Hematopoietic multipotent progenitor cell treated with erythropoietin and hydrocortisone succinate and interleukin-3 and kit ligand, for 17 days (in vitro differentiated cells): ENCODE results near the gene FCMR.

Experiments used
- DNase-seq: peaks from one replicate; pipeline ENCODE4 v3.0.0-alpha.2; 2015; ENCODE audit warnings: low spot score

FCMR gene

GRCh38 chr1:206923009-206923960, 1.5 kb upstream of the FCMR start:
- DNase-seq, result no peak

- DNase-seq, result no peak
These were observed 783 bp upstream of the FCMR start for GRCh38 chr1:206922524-206922923.

GRCh38 chr1:206918076-206918475, 3.7 kb downstream of the FCMR start:
- no peak for DNase-seq

GRCh38 chr1:206916000-206916709, 5.6 kb downstream of the FCMR start:
- no peak for DNase-seq

GRCh38 chr1:206915030-206915735, 6.6 kb downstream of the FCMR start:
- no peak for DNase-seq

- DNase-seq, result no peak
These were observed 7.8 kb downstream of the FCMR start for GRCh38 chr1:206913766-206914537.

GRCh38 chr1:206912445-206913095, 9.2 kb downstream of the FCMR start:
- peak; percentile 78 for DNase-seq

GRCh38 chr1:206911064-206911663, 10.6 kb downstream of the FCMR start:
- DNase-seq, result peak; percentile 50

- no peak for DNase-seq
These were observed 11.8 kb downstream of the FCMR start for GRCh38 chr1:206909883-206910318.

GRCh38 chr1:206909161-206909882, 12.4 kb downstream of the FCMR start:
- no peak for DNase-seq

- no peak for DNase-seq
These were observed 13.7 kb downstream of the FCMR start for GRCh38 chr1:206908038-206908437.

GRCh38 chr1:206907304-206907991, 14.3 kb downstream of the FCMR start:
- no peak for DNase-seq

GRCh38 chr1:206905295-206906164, 16.2 kb downstream of the FCMR start:
- DNase-seq, result no peak

- DNase-seq, result no peak
These were observed 17.2 kb downstream of the FCMR start for GRCh38 chr1:206904423-206905142.

- DNase-seq, result no peak
These were observed 18.1 kb downstream of the FCMR start for GRCh38 chr1:206903687-206904086.

GRCh38 chr1:206902702-206903101, 19.0 kb downstream of the FCMR start:
- no peak for DNase-seq

- no peak for DNase-seq
These were observed 19.8 kb downstream of the FCMR start for GRCh38 chr1:206901944-206902343.

GRCh38 chr1:206900149-206900548, 21.6 kb downstream of the FCMR start:
- no peak for DNase-seq
